WTC11 (cell line): Measurements from ENCODE around the gene WDR33. TPM values are rescaled to one million over a fixed set of nuclear protein-coding genes. Genes with fewer than 3 reads are reported as not detected.

Source experiments
- ATAC-seq: fragments of 200-7000 bp; cut with Tn5 transposase; 2 replicates; pipeline ENCODE4 v1.10.0; 2021; ENCODE audit warnings: mild to moderate bottlenecking, moderate library complexity
- CTCF ChIA-PET: fragments of 300-600 bp; sonication (Branson Sonifier 250); formaldehyde crosslinking; loops from one replicate; lab custom pipeline; 2021; ENCODE audit warnings: antibody characterized with exemption; lab: Charles Lee
- POLR2A ChIA-PET: fragments of 350-600 bp; sonication (Branson Sonifier 250); formaldehyde crosslinking; loops from one replicate; lab custom pipeline; 2021; ENCODE audit warnings: antibody characterized with exemption; lab: Charles Lee
- DNase-seq: peaks from one replicate; pipeline ENCODE4 v3.0.0; 2021; ENCODE audit warnings: low spot score
- H3K27ac Mint-ChIP-seq: 2 replicates; pipeline ENCODE4 v1.8.0; 2021; ENCODE audit warnings: mixed read lengths
- H3K27me3 Mint-ChIP-seq: 2 replicates; pipeline ENCODE4 v1.8.0; 2021; ENCODE audit warnings: low read depth, mild to moderate bottlenecking, moderate library complexity, mixed read lengths
- H3K36me3 Mint-ChIP-seq: 2 replicates; pipeline ENCODE4 v1.8.0; 2021; ENCODE audit warnings: mixed read lengths
- H3K4me1 Mint-ChIP-seq: 2 replicates; pipeline ENCODE4 v1.8.0; 2022; ENCODE audit warnings: mixed read lengths
- H3K4me3 Mint-ChIP-seq: 2 replicates; pipeline ENCODE4 v1.8.0; 2021; ENCODE audit warnings: mild to moderate bottlenecking, moderate library complexity, mixed read lengths
- H3K9me3 Mint-ChIP-seq: 2 replicates; pipeline ENCODE4 v1.8.0; 2021; ENCODE audit warnings: mixed read lengths
- ELF4 ChIP-seq: sonication (generic); formaldehyde crosslinking; IDR thresholded peaks from 2 replicates; pipeline ENCODE4 v1.8.1; 2022; ENCODE audit warnings: low read depth, mild to moderate bottlenecking, moderate library complexity, missing genetic modification reagents
- ETV6 ChIP-seq: sonication (generic); formaldehyde crosslinking; IDR thresholded peaks from 2 replicates; pipeline ENCODE4 v1.8.1; 2022; ENCODE audit warnings: mild to moderate bottlenecking, missing genetic modification reagents
- FOXK1 ChIP-seq: sonication (generic); formaldehyde crosslinking; IDR thresholded peaks from 2 replicates; pipeline ENCODE4 v1.8.0; 2022; ENCODE audit warnings: mild to moderate bottlenecking, moderate library complexity, missing genetic modification reagents
- GRHL2 ChIP-seq: fragments of 250-450 bp; sonication (Bioruptor Pico); IDR thresholded peaks from 2 replicates; pipeline ENCODE4 v1.8.0; 2022; ENCODE audit warnings: mild to moderate bottlenecking, moderate library complexity; ENCODE audit not compliant: insufficient replicate concordance, severe bottlenecking
- NFE2L1 ChIP-seq: sonication (generic); formaldehyde crosslinking; IDR thresholded peaks from 2 replicates; pipeline ENCODE4 v1.8.1; 2023; ENCODE audit warnings: missing genetic modification reagents
- NR3C1 ChIP-seq: sonication (generic); formaldehyde crosslinking; conservative IDR thresholded peaks from 2 replicates; pipeline ENCODE4 v1.8.1; 2023; ENCODE audit warnings: low read depth, mild to moderate bottlenecking, missing genetic modification reagents
- SOX15 ChIP-seq: fragments of 250-450 bp; sonication (Bioruptor Pico); IDR thresholded peaks from 2 replicates; pipeline ENCODE4 v1.9.0; 2021; ENCODE audit warnings: mild to moderate bottlenecking
- ZNF121 ChIP-seq: sonication (generic); formaldehyde crosslinking; IDR thresholded peaks from 2 replicates; pipeline ENCODE4 v1.8.0; 2023; ENCODE audit warnings: missing genetic modification reagents
- ZNF232 ChIP-seq: sonication (generic); formaldehyde crosslinking; IDR thresholded peaks from 2 replicates; pipeline ENCODE4 v1.8.0; 2022; ENCODE audit warnings: mild to moderate bottlenecking, missing genetic modification reagents
- total RNA-seq: library from RNA; stranded (reverse); gene quantifications from 3 replicates; pipeline ENCODE4 v1.2.3, GENCODE V29; 2021
- TF ChIP-seq, protein P1 (sequence below): fragments of 250-450 bp; sonication (Bioruptor Pico); IDR thresholded peaks from 2 replicates; pipeline ENCODE4 v1.9.0; 2021; ENCODE audit warnings: mild to moderate bottlenecking
- TF ChIP-seq, protein P2 (sequence below): sonication (generic); formaldehyde crosslinking; IDR thresholded peaks from 2 replicates; pipeline ENCODE4 v1.8.1; 2022; ENCODE audit warnings: low read depth, mild to moderate bottlenecking, moderate library complexity, missing genetic modification reagents, borderline replicate concordance
- TF ChIP-seq, protein P3 (sequence below): sonication (generic); formaldehyde crosslinking; IDR thresholded peaks from 2 replicates; pipeline ENCODE4 v1.8.1; 2022; ENCODE audit warnings: mild to moderate bottlenecking, moderate library complexity, missing genetic modification reagents
- TF ChIP-seq, protein P4 (sequence below): sonication (generic); formaldehyde crosslinking; IDR thresholded peaks from 2 replicates; pipeline ENCODE4 v1.8.0; 2022; ENCODE audit warnings: missing genetic modification reagents
- TF ChIP-seq, protein P5 (sequence below): fragments of 250-450 bp; sonication (Bioruptor Pico); IDR thresholded peaks from 2 replicates; pipeline ENCODE4 v1.9.0; 2021; ENCODE audit warnings: mild to moderate bottlenecking, borderline replicate concordance
- TF ChIP-seq, protein P6 (sequence below): sonication (generic); formaldehyde crosslinking; IDR thresholded peaks from 2 replicates; pipeline ENCODE4 v1.8.1; 2023; ENCODE audit warnings: mild to moderate bottlenecking, moderate library complexity, missing genetic modification reagents
- TF ChIP-seq, protein P7 (sequence below): fragments of 250-450 bp; sonication (Bioruptor Pico); IDR thresholded peaks from 2 replicates; pipeline ENCODE4 v1.9.0; 2021; ENCODE audit warnings: moderate library complexity, mild to moderate bottlenecking, inconsistent platforms, borderline replicate concordance

WDR33 gene
- total RNA-seq, 1 experiment from 2014 or later: 67.1 TPM

DNA sequence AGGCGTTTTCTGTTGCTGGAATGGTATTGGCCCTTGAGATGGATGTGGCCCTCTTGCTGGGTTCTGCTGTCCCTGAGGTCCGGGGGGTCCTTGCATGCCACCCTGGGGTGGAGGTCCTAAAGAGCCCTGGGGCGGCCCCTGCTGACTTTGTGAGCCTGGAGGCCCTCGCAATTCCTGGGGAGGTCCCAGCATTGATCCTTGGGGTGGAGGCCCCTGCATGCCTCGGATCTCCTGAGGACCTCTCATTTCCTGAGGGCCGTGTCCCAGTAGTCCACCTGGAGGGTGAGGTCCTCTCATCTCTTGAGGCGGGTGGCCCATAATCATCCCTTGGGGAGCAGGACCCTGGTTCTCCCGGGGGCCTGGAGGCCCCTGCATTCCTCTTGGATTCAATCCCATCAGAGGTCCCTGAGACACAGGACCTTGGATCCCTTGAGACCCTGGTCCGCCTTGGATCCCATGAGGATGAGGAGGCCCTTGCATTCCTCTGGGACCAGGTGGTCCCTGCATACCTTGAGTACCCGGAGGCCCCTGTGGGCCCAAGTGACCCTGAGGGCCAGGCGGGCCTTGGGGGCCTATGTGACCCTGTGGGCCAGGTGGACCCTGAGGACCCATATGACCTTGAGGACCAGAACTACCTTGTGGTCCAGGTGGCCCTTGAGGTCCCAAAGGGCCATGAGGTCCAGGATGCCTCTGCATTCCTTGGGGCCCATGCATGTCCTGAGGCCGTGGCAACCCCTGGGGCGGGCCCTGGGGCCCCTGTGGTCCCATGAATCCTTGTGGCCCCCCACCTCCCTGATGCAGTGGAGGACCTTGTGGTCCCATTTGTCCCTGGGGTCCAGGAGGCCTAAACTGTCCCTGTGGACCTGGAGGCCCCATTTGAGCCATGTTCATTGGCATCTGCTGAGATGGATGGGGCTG, 91.4 kb downstream of the WDR33 start:
- peaks cover 56% of the 10 kb centered on the region for H3K36me3 Mint-ChIP-seq
- CTCF ChIA-PET: no interaction called here

More for the DNA sequence above, 91.4 kb downstream of the WDR33 start:
- H3K4me3 Mint-ChIP-seq: no peak overlapping the region
- no peaks in the 10 kb centered on the region for H3K9me3 Mint-ChIP-seq
- TF ChIP-seq, protein P1, sequence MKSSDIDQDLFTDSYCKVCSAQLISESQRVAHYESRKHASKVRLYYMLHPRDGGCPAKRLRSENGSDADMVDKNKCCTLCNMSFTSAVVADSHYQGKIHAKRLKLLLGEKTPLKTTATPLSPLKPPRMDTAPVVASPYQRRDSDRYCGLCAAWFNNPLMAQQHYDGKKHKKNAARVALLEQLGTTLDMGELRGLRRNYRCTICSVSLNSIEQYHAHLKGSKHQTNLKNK (CRISPR knock-in tag): no peak
- TF ChIP-seq FOXK1 (CRISPR knock-in tag) (no peak), ETV6 (CRISPR knock-in tag) (no peak), NFE2L1 (CRISPR knock-in tag) (no peak), SOX15 (CRISPR knock-in tag) (no peak), ELF4 (CRISPR knock-in tag) (no peak), NR3C1 (CRISPR knock-in tag) (no peak), ZNF121 (CRISPR knock-in tag) (no peak), ZNF232 (CRISPR knock-in tag) (no peak), GRHL2 (no peak)
- TF ChIP-seq, protein P2, sequence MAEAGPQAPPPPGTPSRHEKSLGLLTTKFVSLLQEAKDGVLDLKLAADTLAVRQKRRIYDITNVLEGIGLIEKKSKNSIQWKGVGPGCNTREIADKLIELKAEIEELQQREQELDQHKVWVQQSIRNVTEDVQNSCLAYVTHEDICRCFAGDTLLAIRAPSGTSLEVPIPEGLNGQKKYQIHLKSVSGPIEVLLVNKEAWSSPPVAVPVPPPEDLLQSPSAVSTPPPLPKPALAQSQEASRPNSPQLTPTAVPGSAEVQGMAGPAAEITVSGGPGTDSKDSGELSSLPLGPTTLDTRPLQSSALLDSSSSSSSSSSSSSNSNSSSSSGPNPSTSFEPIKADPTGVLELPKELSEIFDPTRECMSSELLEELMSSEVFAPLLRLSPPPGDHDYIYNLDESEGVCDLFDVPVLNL (CRISPR knock-in tag): no peak
- TF ChIP-seq, protein P3, sequence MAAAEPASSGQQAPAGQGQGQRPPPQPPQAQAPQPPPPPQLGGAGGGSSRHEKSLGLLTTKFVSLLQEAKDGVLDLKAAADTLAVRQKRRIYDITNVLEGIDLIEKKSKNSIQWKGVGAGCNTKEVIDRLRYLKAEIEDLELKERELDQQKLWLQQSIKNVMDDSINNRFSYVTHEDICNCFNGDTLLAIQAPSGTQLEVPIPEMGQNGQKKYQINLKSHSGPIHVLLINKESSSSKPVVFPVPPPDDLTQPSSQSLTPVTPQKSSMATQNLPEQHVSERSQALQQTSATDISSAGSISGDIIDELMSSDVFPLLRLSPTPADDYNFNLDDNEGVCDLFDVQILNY (CRISPR knock-in tag): no peak
- TF ChIP-seq, protein P4, sequence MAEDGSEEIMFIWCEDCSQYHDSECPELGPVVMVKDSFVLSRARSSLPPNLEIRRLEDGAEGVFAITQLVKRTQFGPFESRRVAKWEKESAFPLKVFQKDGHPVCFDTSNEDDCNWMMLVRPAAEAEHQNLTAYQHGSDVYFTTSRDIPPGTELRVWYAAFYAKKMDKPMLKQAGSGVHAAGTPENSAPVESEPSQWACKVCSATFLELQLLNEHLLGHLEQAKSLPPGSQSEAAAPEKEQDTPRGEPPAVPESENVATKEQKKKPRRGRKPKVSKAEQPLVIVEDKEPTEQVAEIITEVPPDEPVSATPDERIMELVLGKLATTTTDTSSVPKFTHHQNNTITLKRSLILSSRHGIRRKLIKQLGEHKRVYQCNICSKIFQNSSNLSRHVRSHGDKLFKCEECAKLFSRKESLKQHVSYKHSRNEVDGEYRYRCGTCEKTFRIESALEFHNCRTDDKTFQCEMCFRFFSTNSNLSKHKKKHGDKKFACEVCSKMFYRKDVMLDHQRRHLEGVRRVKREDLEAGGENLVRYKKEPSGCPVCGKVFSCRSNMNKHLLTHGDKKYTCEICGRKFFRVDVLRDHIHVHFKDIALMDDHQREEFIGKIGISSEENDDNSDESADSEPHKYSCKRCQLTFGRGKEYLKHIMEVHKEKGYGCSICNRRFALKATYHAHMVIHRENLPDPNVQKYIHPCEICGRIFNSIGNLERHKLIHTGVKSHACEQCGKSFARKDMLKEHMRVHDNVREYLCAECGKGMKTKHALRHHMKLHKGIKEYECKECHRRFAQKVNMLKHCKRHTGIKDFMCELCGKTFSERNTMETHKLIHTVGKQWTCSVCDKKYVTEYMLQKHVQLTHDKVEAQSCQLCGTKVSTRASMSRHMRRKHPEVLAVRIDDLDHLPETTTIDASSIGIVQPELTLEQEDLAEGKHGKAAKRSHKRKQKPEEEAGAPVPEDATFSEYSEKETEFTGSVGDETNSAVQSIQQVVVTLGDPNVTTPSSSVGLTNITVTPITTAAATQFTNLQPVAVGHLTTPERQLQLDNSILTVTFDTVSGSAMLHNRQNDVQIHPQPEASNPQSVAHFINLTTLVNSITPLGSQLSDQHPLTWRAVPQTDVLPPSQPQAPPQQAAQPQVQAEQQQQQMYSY (CRISPR knock-in tag): no peak
- TF ChIP-seq, protein P5, sequence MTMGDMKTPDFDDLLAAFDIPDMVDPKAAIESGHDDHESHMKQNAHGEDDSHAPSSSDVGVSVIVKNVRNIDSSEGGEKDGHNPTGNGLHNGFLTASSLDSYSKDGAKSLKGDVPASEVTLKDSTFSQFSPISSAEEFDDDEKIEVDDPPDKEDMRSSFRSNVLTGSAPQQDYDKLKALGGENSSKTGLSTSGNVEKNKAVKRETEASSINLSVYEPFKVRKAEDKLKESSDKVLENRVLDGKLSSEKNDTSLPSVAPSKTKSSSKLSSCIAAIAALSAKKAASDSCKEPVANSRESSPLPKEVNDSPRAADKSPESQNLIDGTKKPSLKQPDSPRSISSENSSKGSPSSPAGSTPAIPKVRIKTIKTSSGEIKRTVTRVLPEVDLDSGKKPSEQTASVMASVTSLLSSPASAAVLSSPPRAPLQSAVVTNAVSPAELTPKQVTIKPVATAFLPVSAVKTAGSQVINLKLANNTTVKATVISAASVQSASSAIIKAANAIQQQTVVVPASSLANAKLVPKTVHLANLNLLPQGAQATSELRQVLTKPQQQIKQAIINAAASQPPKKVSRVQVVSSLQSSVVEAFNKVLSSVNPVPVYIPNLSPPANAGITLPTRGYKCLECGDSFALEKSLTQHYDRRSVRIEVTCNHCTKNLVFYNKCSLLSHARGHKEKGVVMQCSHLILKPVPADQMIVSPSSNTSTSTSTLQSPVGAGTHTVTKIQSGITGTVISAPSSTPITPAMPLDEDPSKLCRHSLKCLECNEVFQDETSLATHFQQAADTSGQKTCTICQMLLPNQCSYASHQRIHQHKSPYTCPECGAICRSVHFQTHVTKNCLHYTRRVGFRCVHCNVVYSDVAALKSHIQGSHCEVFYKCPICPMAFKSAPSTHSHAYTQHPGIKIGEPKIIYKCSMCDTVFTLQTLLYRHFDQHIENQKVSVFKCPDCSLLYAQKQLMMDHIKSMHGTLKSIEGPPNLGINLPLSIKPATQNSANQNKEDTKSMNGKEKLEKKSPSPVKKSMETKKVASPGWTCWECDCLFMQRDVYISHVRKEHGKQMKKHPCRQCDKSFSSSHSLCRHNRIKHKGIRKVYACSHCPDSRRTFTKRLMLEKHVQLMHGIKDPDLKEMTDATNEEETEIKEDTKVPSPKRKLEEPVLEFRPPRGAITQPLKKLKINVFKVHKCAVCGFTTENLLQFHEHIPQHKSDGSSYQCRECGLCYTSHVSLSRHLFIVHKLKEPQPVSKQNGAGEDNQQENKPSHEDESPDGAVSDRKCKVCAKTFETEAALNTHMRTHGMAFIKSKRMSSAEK (CRISPR knock-in tag): no peak
- TF ChIP-seq, protein P6, sequence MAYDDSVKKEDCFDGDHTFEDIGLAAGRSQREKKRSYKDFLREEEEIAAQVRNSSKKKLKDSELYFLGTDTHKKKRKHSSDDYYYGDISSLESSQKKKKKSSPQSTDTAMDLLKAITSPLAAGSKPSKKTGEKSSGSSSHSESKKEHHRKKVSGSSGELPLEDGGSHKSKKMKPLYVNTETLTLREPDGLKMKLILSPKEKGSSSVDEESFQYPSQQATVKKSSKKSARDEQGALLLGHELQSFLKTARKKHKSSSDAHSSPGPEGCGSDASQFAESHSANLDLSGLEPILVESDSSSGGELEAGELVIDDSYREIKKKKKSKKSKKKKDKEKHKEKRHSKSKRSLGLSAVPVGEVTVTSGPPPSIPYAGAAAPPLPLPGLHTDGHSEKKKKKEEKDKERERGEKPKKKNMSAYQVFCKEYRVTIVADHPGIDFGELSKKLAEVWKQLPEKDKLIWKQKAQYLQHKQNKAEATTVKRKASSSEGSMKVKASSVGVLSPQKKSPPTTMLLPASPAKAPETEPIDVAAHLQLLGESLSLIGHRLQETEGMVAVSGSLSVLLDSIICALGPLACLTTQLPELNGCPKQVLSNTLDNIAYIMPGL (CRISPR knock-in tag): no peak
- TF ChIP-seq, protein P7, sequence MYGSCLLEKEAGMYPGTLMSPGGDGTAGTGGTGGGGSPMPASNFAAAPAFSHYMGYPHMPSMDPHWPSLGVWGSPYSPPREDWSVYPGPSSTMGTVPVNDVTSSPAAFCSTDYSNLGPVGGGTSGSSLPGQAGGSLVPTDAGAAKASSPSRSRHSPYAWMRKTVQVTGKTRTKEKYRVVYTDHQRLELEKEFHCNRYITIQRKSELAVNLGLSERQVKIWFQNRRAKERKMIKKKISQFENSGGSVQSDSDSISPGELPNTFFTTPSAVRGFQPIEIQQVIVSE (CRISPR knock-in tag): no peak
- TF ChIP-seq, all 79 proteins: peak for 0
- Mint-ChIP-seq H3K4me1 (peaks cover 4% of the 10 kb centered on the region), H3K27ac (no peak overlapping the region), H3K27me3 (no peaks in the 10 kb centered on the region)
- ATAC-seq: no peak
- DNase-seq: no peak
- POLR2A ChIA-PET: no interaction called here
